NCI-H345 treated with DMSO at 0.1 percent for 48 hours (cell line): ENCODE results near the gene TKT.
"Not testable (repeated sequence)": the region's sequence is repeated elsewhere in the genome, so short reads cannot be mapped to it uniquely, and the experiment has no call there.

Source experiments
- DNase-seq: peaks from one replicate; lab custom pipeline; 2025; ENCODE audit not compliant: unreplicated experiment; lab: John Stamatoyannopoulos, UW

Gene TKT

DNA sequence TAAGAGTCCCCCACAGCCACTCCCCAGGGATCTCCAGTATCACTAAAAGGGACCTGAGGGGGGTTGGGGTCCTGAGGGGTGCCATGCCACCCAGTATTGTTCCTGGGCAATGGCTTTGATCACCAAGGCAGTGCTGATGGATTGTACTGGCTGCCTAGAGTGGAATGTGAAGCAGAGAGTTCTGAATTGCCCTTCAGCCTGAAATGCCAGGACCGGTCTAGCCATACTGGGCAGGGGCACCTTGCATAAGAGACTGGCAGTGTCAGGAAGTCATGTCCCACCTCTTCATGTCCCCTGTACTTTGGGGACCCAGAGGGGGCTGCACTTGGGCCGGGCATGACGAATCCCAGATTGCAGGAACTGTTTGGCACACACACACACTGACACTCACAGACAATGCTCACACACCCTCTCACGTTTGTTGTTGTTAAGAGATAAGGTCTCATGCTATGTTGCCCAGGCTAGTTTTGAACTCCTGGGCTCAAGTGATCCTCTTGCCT lies 4.5 kb upstream of the TKT start:
- no peak for DNase-seq

DNA sequence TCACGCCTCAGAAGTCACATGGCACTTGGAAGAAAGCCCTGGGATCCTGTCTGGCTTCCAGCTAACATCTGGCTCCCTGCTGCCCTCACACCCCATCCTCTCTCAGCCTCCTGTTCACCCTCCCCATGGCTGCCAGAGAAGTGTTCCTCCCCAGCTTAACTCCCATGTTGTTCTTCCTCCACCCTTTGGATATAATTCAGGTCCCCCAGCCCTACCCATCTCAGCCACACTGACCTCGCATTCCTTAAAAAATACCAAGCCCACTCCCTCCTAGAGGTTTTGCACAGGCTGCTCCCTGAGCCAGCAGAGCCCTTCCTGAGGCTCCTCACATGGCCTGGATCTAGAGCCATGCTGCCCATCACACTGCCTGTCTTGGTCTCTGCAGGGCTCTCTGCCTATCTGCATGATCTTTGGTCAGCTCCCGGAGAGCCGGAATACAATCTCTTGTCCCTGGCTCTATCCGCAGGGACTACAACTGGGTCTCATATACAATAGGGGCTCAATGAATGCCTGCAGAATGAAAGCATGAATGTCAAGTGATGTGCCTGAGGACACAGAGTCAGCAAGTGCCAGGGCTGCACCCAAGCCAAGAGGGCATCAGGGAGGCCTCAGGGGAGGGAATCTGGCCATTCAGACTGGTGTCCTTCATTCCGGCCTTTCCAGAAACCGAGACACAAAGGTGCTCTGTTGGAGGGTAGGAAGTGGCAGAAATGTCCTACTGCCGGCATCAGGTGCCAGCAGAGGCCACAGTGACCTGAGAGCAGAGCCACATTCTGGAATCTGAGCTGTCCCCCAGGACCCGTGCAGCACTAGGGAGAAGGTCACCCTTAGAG lies 3.8 kb upstream of the TKT start:
- DNase-seq: no peak

DNA sequence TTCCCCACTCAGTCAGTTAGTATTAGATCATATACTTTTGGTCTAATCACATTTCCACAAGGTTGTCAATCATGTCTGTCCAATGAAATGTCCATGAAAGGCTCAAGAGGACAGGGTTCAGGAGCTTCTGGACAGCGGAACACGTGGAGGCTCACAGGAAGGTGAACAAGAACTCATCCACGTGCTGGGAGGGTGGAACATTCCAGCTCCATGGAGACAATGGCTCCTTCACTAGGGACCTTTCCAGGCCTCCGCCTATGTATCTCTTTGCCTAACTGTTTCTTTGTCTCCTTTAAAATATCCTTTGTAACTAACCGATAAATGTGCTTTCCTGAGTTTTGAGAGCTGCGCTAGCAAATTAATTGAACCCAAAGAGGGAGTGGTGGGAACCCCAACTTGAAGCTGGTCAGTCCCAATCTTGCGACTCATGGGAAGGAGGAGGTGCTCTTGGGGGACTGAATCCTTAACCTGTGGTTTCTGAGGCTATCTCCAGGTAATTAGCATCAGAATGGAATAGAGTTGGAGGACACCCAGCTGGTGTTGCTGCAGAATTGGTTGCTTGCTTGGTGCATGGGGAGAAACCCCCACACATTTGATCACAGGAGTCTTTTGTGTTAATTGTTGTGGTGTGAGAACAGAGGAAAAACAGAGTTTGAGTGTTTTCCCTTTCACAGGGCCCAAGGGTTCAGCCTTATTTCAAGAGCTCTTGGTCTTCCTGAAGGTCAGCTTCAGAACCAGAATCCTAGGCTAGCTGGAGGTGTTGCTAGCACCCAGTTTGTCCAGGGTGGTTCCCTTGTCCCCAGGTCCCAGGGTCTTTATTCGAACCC lies 3.0 kb upstream of the TKT start:
- DNase-seq: no peak

DNA sequence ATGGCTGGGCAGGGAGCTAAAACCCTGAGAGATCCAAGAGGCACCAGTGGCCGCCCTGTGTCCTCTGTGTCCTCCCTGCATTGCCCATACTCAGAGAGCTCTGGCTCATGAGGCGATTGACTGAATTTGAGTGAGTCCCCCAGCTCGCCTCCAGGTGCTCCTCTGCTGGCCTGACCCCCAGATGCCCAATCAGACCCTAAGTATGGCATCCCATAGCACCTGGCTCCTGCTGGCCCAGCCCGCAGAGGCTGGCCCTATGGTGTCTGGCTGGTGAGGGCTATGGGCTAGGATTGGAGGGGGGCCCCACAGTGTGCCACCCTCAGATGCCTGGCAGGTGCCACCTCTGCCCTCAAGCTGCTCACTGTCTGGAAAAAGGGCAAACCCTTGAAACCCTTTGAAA lies 1.6 kb upstream of the TKT start:
- no peak for DNase-seq

DNA sequence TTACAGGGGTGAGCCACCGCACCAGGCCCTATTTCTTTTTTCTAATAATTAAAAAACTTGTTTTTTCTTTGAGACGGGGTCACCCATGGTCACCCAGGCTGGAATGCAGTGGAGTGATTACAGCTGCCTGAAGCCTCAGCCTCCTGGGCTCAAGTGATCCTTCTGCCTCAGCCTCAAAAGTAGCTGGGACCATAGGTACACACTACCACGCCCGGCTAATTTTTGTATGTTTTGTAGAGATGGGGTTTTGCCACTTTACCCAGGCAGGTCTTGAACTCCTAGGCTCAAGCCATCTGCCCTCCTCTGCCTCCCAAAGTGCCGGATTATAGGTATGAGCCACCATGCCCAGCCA lies 858 bp upstream of the TKT start:
- DNase-seq: no peak

DNA sequence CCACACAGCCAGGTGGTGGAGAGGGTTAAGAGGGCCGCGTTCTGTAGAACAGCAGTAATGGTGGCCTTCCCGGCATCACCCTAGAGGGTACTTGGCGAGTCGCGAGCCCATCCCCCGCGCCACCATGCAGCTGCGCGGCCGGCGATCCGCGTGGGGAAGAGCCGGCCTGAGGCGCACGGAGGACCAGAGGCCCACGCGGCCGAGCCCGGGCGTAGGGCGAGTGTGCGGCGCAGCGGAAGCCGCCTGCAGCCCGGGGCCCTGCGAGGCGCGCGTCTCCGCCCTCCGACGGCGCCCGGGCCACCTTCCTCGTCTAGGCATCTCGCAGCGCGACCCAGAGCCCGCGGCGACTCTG lies 423 bp downstream of the TKT start:
- DNase-seq: no peak

DNA sequence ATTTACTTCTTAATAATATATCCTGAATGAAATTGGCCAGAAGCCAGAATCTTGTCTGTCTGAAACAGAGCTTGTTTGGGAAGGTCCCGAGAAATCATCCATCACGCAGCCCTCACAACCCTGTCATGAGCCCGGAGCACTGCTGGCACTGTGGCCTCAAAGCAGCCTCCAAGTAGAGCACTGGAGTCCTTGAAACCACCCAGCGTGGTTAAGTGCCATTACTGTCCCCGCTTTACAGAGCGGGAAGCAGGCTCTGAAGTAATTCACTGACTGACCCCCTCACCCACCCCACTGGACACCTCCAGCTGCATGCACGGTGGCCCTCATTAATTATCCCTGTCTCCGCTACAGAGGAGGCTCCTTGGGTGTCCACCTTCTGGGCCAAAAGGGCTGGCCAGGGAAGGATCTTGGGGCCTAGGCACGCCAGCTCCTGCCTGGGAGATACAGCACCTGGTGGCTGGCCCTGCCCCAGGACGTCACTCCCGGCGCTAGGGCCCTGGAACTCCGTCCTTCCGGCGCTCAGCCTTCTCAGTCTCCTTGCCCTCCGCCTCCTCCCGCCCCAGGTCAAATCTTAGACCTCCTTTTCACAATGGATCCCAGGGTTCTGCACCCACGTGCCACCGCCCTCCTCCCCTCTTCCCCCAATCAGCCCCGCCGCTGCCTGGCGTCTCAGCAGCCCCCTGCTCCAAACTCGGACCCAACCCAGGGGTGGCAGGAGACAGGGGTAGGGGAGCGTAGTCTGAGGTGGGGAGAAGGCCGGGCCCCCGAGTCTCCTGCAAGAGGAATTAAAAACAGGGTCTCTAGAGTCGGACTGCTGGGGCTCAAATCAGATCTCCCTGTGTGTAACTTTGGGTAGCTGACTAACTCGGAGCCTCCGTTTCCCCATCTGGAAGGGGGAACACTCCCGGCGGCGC lies 1.1 kb downstream of the TKT start:
- DNase-seq: no peak

DNA sequence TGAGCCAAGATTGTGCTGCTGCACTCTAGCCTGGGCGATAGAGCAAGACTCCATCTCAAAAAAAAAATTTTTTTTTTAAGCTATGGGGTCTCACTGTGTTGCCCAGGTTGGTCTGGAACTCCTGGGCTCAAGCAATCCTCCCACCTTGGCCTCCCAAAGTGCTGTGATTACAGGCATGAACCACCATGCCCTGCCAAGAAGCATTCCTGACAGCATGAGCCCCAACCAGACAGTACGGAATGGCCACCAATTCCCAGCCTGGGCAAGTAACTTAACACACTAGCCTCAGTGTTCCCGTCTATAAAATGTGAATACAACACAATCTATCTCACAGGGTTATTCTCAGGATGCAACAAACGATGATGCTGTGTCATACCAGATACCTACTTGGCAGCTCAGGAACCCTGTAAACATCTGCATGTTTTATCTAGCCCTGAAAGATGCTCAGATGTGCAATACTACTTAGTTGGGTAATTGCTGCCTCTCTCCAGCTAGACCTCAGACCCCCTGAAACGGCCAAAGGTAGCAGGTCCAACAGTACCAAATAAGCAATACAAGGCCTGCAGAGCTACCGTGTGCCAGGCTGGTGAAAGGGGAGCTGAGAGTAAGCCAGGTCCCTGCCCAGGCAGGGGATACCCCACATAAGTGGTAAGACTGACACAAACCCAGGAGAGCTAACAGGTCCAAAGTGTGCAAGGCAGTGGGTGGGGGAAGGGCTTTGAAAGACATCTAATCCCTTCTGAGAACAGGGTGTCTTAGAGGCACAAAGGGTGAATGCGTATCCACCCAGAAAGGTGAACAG lies 1.9 kb downstream of the TKT start:
- no peak for DNase-seq

DNA sequence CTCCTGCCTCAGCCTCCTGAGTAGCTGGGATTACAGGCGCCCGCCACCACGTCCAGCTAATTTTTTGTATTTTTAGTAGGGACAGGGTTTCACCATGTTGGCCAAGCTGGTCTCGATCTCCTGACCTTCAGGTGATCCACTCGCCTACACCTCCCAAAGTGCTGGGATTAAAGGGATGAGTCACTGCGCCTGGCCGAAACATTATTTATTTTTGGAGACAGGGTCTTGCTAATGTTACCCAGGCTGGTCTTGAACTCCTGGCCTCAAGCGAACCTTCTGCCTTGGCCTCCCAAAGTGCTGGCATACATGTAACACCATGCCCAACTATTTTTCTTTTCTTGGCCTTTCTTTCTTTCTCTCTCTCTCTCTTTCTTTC lies 2.9 kb downstream of the TKT start:
- DNase-seq: not testable (repeated sequence)

DNA sequence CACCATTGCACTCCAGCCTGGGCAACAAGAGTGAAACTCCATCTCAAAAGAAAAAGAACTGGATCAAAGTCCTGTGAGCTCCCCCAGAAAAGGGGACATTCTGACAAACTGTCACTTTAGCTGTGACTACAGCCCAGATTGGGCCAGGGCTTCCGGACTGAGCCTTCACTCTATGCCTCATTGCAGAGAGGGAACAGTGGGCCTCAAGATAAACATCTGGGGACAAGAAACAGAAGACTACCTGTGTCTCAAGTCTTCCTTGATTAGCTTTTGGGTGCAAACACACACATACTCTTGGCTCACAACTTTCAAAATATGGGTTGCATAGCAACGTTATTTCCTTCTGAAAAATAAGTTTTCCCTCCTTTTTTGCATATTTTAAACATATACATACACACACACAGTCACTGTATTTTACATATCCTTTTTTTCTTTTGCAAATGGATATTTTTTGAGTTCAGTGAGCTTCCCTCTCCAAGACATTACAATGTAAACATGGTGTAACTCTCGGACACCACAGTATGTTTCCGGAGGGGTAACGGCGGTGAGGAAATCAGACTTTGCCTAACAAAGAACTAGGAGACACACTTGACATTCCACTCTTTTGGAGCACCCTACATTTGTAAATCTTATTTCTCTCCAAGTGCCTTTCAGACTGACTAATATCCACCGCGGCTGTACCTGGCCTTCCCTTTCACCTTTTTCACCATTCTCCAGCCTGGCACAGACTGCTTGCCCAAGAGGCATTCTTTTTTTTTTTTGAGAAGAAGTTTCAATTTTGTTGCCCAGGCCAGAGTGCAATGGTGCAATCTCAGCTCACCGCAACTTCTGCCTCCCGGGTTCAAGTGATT lies 3.5 kb downstream of the TKT start:
- DNase-seq: no peak

DNA sequence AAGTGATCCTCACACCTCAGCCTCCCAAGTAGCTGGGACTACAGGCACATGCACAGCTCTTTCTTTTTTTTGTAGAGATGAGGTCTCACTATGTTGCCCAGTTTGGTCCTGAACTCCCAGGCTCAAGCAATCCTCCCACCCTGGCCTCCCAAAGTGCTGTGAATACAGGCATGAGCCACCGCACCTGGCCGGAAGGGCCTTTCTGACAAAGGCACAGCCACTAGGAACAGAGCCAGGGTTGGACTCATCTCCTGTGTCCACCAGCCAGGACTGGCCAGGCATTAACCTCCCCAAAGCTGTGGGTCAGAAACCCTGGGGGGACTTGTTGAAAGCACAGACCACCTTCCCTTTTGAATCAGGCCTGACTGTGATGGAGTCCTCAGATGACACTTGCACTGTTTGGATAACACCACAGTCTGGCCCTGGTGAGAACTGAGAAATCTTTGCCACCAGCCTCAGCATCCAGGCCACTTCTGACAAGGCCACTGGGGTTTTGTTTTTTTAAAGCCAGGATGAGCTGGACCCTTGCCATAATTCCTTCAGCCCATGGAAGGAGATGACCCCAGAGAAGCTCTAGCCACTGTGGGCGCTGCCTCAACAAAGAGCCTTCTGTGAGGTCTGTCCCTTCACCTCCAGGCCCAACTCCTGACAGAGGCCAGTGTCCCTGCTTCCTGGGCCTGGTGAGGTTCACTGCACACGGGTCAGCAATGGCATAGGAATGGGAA lies 4.8 kb downstream of the TKT start:
- no peak for DNase-seq

DNA sequence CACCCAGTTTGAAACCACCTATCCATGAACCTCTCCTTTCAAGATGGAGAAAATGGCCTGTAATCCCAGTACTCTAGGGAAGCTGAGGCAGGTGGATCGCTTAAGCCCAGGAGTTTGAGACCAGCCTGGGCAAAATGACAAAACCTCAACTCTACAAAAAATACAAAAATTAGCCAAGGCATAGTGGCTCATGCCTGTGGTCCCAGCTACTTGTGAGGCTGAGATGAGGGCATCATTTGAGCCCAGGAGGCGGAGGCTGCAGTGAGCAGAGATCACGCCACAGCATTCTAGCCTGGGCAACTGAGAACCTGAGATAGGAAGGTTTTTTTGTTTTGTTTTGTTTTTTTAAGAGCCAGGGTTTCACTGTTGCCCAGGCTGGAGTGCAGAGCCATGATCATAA lies 5.4 kb downstream of the TKT start:
- DNase-seq: no peak

DNA sequence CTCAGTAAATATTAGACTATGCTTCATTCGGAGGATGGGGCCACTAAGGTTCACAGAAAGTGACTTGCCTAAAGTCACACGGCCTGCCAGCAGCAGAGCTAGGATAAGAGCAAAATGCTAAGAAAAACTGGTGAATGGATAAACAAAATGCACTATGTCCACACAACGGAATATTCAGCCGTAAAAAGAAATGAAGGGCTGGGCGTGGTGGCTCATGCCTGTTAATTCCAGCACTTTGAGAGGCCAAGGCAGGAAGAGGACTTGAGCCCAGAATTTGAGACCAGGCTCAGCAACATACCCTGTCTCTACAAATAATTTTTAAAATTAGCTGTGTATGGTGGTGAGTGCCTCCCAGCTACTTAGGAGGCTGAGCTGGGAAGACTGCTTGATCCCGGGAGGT lies 7.7 kb downstream of the TKT start:
- DNase-seq: no peak

DNA sequence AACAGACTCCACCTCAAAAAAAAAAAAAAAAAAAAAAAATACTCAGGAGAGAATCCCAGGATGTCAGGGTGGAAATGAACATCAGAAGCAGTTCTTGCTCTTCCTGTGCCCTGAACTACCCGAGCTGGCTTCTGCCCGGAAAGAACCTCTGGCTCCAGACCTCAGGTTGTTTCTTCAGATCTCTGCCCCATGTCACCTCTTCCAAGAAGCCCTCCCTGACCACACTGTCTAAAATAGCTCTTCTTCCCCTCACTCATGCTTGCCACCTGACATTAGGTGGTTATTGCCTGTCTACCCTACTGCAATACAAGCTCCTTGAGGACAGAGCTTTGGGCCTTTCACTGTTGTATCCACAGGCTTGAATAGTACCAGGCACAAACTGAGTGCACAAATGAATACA lies 8.2 kb downstream of the TKT start:
- DNase-seq: no peak

DNA sequence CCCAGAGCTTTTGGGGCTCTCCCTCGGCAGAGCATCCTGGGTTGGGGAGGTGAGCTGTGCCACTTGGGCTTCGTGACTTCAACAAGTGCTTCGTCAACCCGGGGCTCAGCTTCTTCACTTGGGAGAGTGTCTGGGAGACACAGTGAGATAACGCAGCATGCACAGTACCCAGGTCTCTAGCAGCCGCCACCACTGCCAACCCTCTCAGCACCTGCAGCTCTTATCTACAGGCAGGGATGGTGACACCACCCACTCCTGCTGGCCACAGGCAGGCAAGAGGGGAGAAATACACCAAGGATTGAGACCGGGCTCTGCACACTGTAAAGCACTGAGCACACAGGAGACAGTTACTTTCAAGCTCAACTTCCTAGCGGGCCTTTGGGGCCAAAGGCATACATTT lies 11.6 kb downstream of the TKT start:
- no peak for DNase-seq

DNA sequence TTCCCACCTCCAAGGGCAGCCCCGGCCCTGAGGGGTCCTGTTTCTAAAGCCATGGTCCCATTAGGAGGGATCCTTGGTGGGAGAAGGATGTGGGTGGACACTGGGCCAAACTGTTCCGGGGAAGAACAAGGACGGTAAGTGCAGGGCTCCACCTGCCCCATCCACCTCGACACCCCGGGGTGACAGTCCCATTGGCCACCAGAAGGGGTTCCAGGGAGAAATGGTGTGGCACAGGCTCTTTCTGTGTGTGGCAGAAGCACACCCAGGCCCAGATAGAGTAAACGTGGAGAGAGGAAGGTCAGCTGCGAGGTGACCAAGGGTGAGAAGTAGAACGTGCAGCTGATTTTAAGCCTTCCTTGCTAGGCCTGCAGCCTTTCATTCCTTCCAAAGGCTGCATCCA lies 12.0 kb downstream of the TKT start:
- DNase-seq: no peak

DNA sequence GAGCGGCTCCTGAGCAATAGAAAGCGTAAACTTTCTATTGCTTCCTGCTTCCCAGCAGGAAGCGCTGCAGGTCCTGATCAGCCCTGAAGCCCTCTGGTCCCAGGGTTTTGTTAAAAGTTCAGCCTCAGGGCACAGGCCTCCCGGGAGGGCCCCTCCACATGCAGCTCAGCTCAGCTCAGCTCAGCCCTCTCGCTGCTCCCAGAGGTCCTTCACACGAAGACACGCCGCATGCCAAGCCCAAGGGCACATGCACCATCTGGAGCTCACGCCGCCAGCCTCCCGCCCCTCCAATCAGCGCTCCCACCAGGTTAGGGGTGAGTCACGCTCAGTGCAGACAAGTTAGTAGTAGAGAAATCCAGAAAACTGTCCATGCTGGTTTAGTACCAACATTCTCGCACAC lies 12.7 kb downstream of the TKT start:
- DNase-seq: peak; percentile 8

DNA sequence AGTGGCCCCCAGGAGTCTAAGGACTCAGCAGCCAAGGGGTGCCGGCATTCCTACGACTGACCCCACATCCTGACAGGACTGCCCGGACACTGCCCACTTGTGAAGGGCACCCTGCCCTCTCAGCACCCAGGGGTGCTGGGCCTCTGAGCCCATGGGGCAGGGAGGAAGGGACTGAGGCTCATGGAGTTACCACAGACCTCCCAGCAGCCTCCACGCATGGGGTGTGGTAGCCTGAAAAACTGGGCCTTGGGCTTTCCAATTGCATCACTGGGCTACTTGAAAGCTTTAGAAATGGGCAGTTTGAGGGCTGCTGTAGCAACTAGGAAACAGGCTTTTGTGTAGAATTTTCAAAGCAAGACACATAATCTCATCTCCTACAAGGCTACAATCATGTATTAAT lies 13.2 kb downstream of the TKT start:
- no peak for DNase-seq

DNA sequence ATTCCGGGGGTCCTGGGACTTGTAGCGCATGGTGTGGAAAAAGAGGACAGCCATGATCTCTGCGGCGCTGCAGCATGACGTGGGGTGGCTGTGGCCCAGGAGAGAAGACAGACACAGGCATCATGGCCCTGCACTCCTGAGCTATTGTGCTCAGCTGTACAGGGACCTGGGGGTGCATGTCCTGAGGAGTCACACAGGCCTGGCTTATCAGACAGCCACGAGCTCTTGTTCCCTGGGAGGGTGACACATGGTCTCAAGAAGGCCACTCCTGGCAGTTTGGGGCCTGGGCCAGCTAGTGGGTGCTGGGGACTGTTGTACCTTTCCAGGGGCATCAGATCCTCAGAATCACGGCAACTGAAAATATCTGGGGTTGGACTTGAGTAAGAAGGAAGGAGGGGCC lies 13.7 kb downstream of the TKT start:
- DNase-seq: no peak
